Fibroblast of the aortic adventitia (primary cell): ENCODE data around the gene DEFB118. TPM values are rescaled to one million over a fixed set of nuclear protein-coding genes. Genes with fewer than 3 reads are reported as not detected.

Experiments
- DNase-seq: peaks from one replicate; pipeline ENCODE4 v3.0.0-alpha.2; 2010; ENCODE audit warnings: low read depth
- H3K4me3 ChIP-seq: 2 replicates; pipeline ENCODE4 v1.5.1; 2011; ENCODE audit warnings: low read depth, mild to moderate bottlenecking, control low read depth, low read length, moderate library complexity
- CTCF ChIP-seq: IDR thresholded peaks from 2 replicates; pipeline ENCODE4 v1.5.1; 2011; ENCODE audit warnings: mild to moderate bottlenecking, low read length, control low read depth, inconsistent platforms; ENCODE audit not compliant: insufficient read depth
- small RNA-seq: library from RNA; depleted of rRNA; stranded (forward); fragments of <200 nt; gene quantifications from one replicate; pipeline ENCODE3, GENCODE V24; 2012
- total RNA-seq: library from RNA; depleted of rRNA; stranded (reverse); fragments of >200 nt; gene quantifications from 2 replicates; pipeline ENCODE4 v1.2.3, GENCODE V29; 2012; ENCODE audit warnings: low replicate concordance

The DEFB118 gene
- total RNA-seq, 1 donor = not detected

GRCh38 chr20:31414381-31414780, 46.0 kb downstream of the DEFB118 start:
- no peak for TF ChIP-seq CTCF
- DNase-seq = no peak
- no peak overlapping the region for H3K4me3 ChIP-seq

- no peak for TF ChIP-seq CTCF
- no peak for DNase-seq
- H3K4me3 ChIP-seq = no peak overlapping the region
These were observed 47.3 kb downstream of the DEFB118 start for GRCh38 chr20:31415653-31416052.

- no peak for TF ChIP-seq CTCF
These were observed 49.9 kb downstream of the DEFB118 start for GRCh38 chr20:31418307-31418706.

More at GRCh38 chr20:31418307-31418706, 49.9 kb downstream of the DEFB118 start:
- no peak overlapping the region for H3K4me3 ChIP-seq
- no peak for DNase-seq

Small RNAs within 50 kb of the gene (small RNA-seq; reads per million reads assigned to genes)
- gene DEFB117 (not detected), gene RF00561 (not detected), gene RNA5SP480 (not detected)

Other genes starting within 250 kb of the DEFB118 start
- not detected in 2 replicates for gene DEFB115, start 110.9 kb upstream of the DEFB118 start, total RNA-seq
- gene DEFB116, start 60.0 kb upstream of the DEFB118 start, total RNA-seq = not detected in 2 replicates
- gene DEFB119, start 22.0 kb downstream of the DEFB118 start, total RNA-seq = not detected in 2 replicates
- gene DEFB121, start 37.6 kb downstream of the DEFB118 start, total RNA-seq = not detected in 2 replicates
- gene DEFB123, start 72.0 kb downstream of the DEFB118 start, total RNA-seq = not detected in 2 replicates
- gene DEFB124, start 106.5 kb downstream of the DEFB118 start, total RNA-seq = not detected in 2 replicates
- gene REM1, start 106.7 kb downstream of the DEFB118 start, total RNA-seq = 0.16 TPM in 1 of 2 replicates, not detected in the other
- gene HM13, start 145.8 kb downstream of the DEFB118 start, total RNA-seq = 47.6 and 131 TPM in 2 replicates
- 62.3 and 98.9 TPM in 2 replicates for gene ID1, start 236.7 kb downstream of the DEFB118 start, total RNA-seq